Activated CD4-positive, alpha-beta T cell treated with anti-CD3 and anti-CD28 coated beads for 36 hours (primary cell): ENCODE data around the gene ABCC8. TPM values are rescaled to one million over a fixed set of nuclear protein-coding genes. Genes with fewer than 3 reads are reported as not detected.
"Not testable (repeated sequence)": the region's sequence is repeated elsewhere in the genome, so short reads cannot be mapped to it uniquely, and the experiment has no call there.

Experiments
- ATAC-seq: fragments of 200-7000 bp; cut with Tn5 transposase; one replicate; pipeline ENCODE4 v1.10.0; 2021; ENCODE audit warnings: mild to moderate bottlenecking, moderate library complexity
- CTCF ChIA-PET: fragments of 350-600 bp; sonication (Branson Sonifier 250); formaldehyde crosslinking; loops from one replicate; lab custom pipeline; 2021; ENCODE audit warnings: antibody characterized with exemption; lab: Charles Lee
- POLR2A ChIA-PET: fragments of 350-600 bp; sonication (Branson Sonifier 250); formaldehyde crosslinking; loops from one replicate; lab custom pipeline; 2021; ENCODE audit warnings: antibody characterized with exemption, inconsistent platforms; lab: Charles Lee
- DNase-seq: peaks from one replicate; pipeline ENCODE4 v3.0.0-alpha.2; 2020
- H3K27ac Mint-ChIP-seq: one replicate; pipeline ENCODE4 v1.8.0; 2021; ENCODE audit warnings: mixed read lengths
- H3K27me3 Mint-ChIP-seq: one replicate; pipeline ENCODE4 v1.8.0; 2021; ENCODE audit warnings: mixed read lengths
- H3K36me3 Mint-ChIP-seq: one replicate; pipeline ENCODE4 v1.8.0; 2021; ENCODE audit warnings: low read depth, mixed read lengths
- H3K4me1 Mint-ChIP-seq: one replicate; pipeline ENCODE4 v1.8.0; 2021; ENCODE audit warnings: mixed read lengths
- H3K4me3 Mint-ChIP-seq: one replicate; pipeline ENCODE4 v1.8.0; 2021; ENCODE audit warnings: mild to moderate bottlenecking, moderate library complexity, mixed read lengths
- H3K9me3 Mint-ChIP-seq: one replicate; pipeline ENCODE4 v1.8.0; 2021; ENCODE audit warnings: low read depth, mixed read lengths
- intact Hi-C, 2 experiments: fragments of 100-400 bp; cut with DNase I in 1 of 2; cut with micrococcal nuclease in 1 of 2; formaldehyde crosslinking; loops; one replicate each; pipeline versions ENCODE4 v1.14.2 to v1.15.1; 2022 to 2024; cut with DNase I, micrococcal nuclease
- total RNA-seq, 2 experiments: library from RNA; stranded (reverse); gene quantifications; one replicate each; pipeline ENCODE4 v1.2.3, GENCODE V29; 2021

The ABCC8 gene
- total RNA-seq, 2 experiments from 2014 or later: not detected

- ChIA-PET CTCF (interaction anchor here (1.3 kb wide), 1 partner anchor 99 kb away, joined by 4 read pairs; no protein-coding TSS in a partner anchor), POLR2A (no interaction called here)
- Mint-ChIP-seq H3K27ac (no peak overlapping the region), H3K4me1 (no peaks in the 10 kb centered on the region), H3K27me3 (peaks cover 4% of the 10 kb centered on the region), H3K36me3 (no peaks in the 10 kb centered on the region), H3K9me3 (no peaks in the 10 kb centered on the region), H3K4me3 (no peak overlapping the region)
- intact Hi-C loops: no loop called here
- ATAC-seq: no peak
- no peak for DNase-seq
Observed at GRCh38 chr11:17428925-17429324, 47.7 kb downstream of the ABCC8 start.

- peaks cover 4% of the 10 kb centered on the region for H3K27me3 Mint-ChIP-seq
- ChIA-PET CTCF (no interaction called here), POLR2A (no interaction called here)
- H3K4me3 Mint-ChIP-seq: no peak overlapping the region
- H3K36me3 Mint-ChIP-seq: no peaks in the 10 kb centered on the region
- intact Hi-C loops: no loop called here
- H3K27ac Mint-ChIP-seq: no peak overlapping the region
- H3K9me3 Mint-ChIP-seq: no peaks in the 10 kb centered on the region
- no peak for DNase-seq
- H3K4me1 Mint-ChIP-seq: no peaks in the 10 kb centered on the region
- ATAC-seq: no peak
Observed at GRCh38 chr11:17428261-17428660, 48.4 kb downstream of the ABCC8 start.

- ATAC-seq, H3K36me3 Mint-ChIP-seq, CTCF ChIA-PET, H3K4me3 Mint-ChIP-seq, H3K4me1 Mint-ChIP-seq, H3K9me3 Mint-ChIP-seq, POLR2A ChIA-PET, H3K27ac Mint-ChIP-seq, intact Hi-C loops, DNase-seq, H3K27me3 Mint-ChIP-seq: not testable (repeated sequence)
Observed at GRCh38 chr11:17426233-17426632, 50.4 kb downstream of the ABCC8 start.

GRCh38 chr11:17423533-17424310 is 52.9 kb downstream of the ABCC8 start:
- no peaks in the 10 kb centered on the region for H3K36me3 Mint-ChIP-seq
- ATAC-seq: no peak
- ChIA-PET CTCF (interaction anchor here (0.6 kb wide), 3 partner anchors 134 to 451 kb away, joined by 3 to 4 read pairs (median 3); no protein-coding TSS in a partner anchor), POLR2A (interaction anchor here (0.6 kb wide), 1 partner anchor 255 kb away, joined by 6 read pairs; no protein-coding TSS in a partner anchor)
- no peak overlapping the region for H3K4me3 Mint-ChIP-seq
- H3K9me3 Mint-ChIP-seq: no peaks in the 10 kb centered on the region
- DNase-seq: no peak
- peaks cover 11% of the 10 kb centered on the region for H3K27me3 Mint-ChIP-seq
- intact Hi-C loops: no loop called here
- H3K27ac Mint-ChIP-seq: no peak overlapping the region
- no peaks in the 10 kb centered on the region for H3K4me1 Mint-ChIP-seq

- Mint-ChIP-seq H3K9me3 (no peaks in the 10 kb centered on the region), H3K27ac (no peak overlapping the region), H3K4me3 (no peak overlapping the region), H3K36me3 (no peaks in the 10 kb centered on the region), H3K27me3 (peaks cover 18% of the 10 kb centered on the region), H3K4me1 (no peaks in the 10 kb centered on the region)
- no peak for ATAC-seq
- ChIA-PET POLR2A (no interaction called here), CTCF (interaction anchor here (1.1 to 1.3 kb wide), 2 partner anchors 13 to 38 kb away, joined by 3 to 6 read pairs; no protein-coding TSS in a partner anchor)
- no peak for DNase-seq
- intact Hi-C loops: no loop called here
Observed at GRCh38 chr11:17421781-17422180, 54.9 kb downstream of the ABCC8 start.

- DNase-seq: no peak
- Mint-ChIP-seq H3K27me3 (peaks cover 28% of the 10 kb centered on the region), H3K9me3 (no peaks in the 10 kb centered on the region), H3K4me3 (no peak overlapping the region), H3K4me1 (peaks cover 3% of the 10 kb centered on the region), H3K36me3 (no peaks in the 10 kb centered on the region), H3K27ac (no peak overlapping the region)
- ChIA-PET POLR2A (no interaction called here), CTCF (interaction anchor here (0.7 to 1.2 kb wide), 3 partner anchors 24 to 35 kb away, joined by 3 to 4 read pairs (median 3); no protein-coding TSS in a partner anchor)
- intact Hi-C loops: no loop called here
- no peak for ATAC-seq
Observed at GRCh38 chr11:17418444-17419081, 58.1 kb downstream of the ABCC8 start.

- no peaks in the 10 kb centered on the region for H3K9me3 Mint-ChIP-seq
- ATAC-seq (no peak), DNase-seq (no peak)
- intact Hi-C loops: no loop called here
- no peak overlapping the region for H3K4me3 Mint-ChIP-seq
- CTCF ChIA-PET: no interaction called here
- peaks cover 30% of the 10 kb centered on the region for H3K27me3 Mint-ChIP-seq
- no peak overlapping the region for H3K27ac Mint-ChIP-seq
- no peaks in the 10 kb centered on the region for H3K36me3 Mint-ChIP-seq
- POLR2A ChIA-PET: no interaction called here
- H3K4me1 Mint-ChIP-seq: peaks cover 3% of the 10 kb centered on the region
Observed at GRCh38 chr11:17416492-17416891, 60.2 kb downstream of the ABCC8 start.

- no peaks in the 10 kb centered on the region for H3K9me3 Mint-ChIP-seq
- DNase-seq (no peak), ATAC-seq (no peak)
- ChIA-PET CTCF (interaction anchor here (0.7 to 1.0 kb wide), 2 partner anchors 15 to 16 kb away, joined by 3 to 5 read pairs; no protein-coding TSS in a partner anchor), POLR2A (no interaction called here)
- H3K36me3 Mint-ChIP-seq: no peaks in the 10 kb centered on the region
- H3K27ac Mint-ChIP-seq: no peak overlapping the region
- intact Hi-C loops: no loop called here
- no peak overlapping the region for H3K4me3 Mint-ChIP-seq
- peaks cover 3% of the 10 kb centered on the region for H3K4me1 Mint-ChIP-seq
- peaks cover 30% of the 10 kb centered on the region for H3K27me3 Mint-ChIP-seq
Observed at GRCh38 chr11:17415523-17416104, 61.0 kb downstream of the ABCC8 start.

- no peak overlapping the region for H3K4me3 Mint-ChIP-seq
- POLR2A ChIA-PET: no interaction called here
- DNase-seq (no peak), ATAC-seq (no peak)
- intact Hi-C loops: no loop called here
- H3K9me3 Mint-ChIP-seq: no peaks in the 10 kb centered on the region
- no peaks in the 10 kb centered on the region for H3K36me3 Mint-ChIP-seq
- H3K27me3 Mint-ChIP-seq: peaks cover 30% of the 10 kb centered on the region
- peaks cover 3% of the 10 kb centered on the region for H3K4me1 Mint-ChIP-seq
- CTCF ChIA-PET: interaction anchor here (0.7 to 1.0 kb wide), 2 partner anchors 15 to 17 kb away, joined by 3 to 5 read pairs; no protein-coding TSS in a partner anchor
- H3K27ac Mint-ChIP-seq: no peak overlapping the region
Observed at GRCh38 chr11:17414992-17415391, 61.7 kb downstream of the ABCC8 start.

- H3K4me1 Mint-ChIP-seq: peaks cover 3% of the 10 kb centered on the region
- H3K27me3 Mint-ChIP-seq: peaks cover 24% of the 10 kb centered on the region
- intact Hi-C loops: no loop called here
- ChIA-PET POLR2A (no interaction called here), CTCF (no interaction called here)
- H3K4me3 Mint-ChIP-seq: no peak overlapping the region
- ATAC-seq: no peak
- H3K36me3 Mint-ChIP-seq: no peaks in the 10 kb centered on the region
- no peak overlapping the region for H3K27ac Mint-ChIP-seq
- H3K9me3 Mint-ChIP-seq: no peaks in the 10 kb centered on the region
- no peak for DNase-seq
Observed at GRCh38 chr11:17414317-17414737, 62.3 kb downstream of the ABCC8 start.

GRCh38 chr11:17413414-17414316 is 63.0 kb downstream of the ABCC8 start:
- Mint-ChIP-seq H3K4me1 (peaks cover 3% of the 10 kb centered on the region), H3K4me3 (no peak overlapping the region), H3K9me3 (no peaks in the 10 kb centered on the region), H3K27ac (no peak overlapping the region), H3K27me3 (peaks cover 22% of the 10 kb centered on the region), H3K36me3 (no peaks in the 10 kb centered on the region)
- ATAC-seq (no peak), DNase-seq (no peak)
- intact Hi-C loops: no loop called here
- CTCF ChIA-PET: interaction anchor here (1.0 kb wide), 1 partner anchor 21 kb away, joined by 4 read pairs; no protein-coding TSS in a partner anchor
- POLR2A ChIA-PET: no interaction called here
